HT-29 (cell line): Measurements from ENCODE around the gene CRISP2. TPM values are rescaled to one million over a fixed set of nuclear protein-coding genes. Genes with fewer than 3 reads are reported as not detected.

ENCODE experiments used
- DNase-seq: peaks from one replicate; pipeline ENCODE4 v3.0.0-alpha.2; 2015; ENCODE audit warnings: low spot score
- total RNA-seq: library from RNA; depleted of rRNA; stranded (reverse); fragments of >200 nt; shearing (Covaris generic); gene quantifications from 2 replicates; pipeline ENCODE4 v1.2.3, GENCODE V29; 2014; rRNA removed

CRISP2 gene
- total RNA-seq, 1 experiment from 2014 or later, result not detected

DNA sequence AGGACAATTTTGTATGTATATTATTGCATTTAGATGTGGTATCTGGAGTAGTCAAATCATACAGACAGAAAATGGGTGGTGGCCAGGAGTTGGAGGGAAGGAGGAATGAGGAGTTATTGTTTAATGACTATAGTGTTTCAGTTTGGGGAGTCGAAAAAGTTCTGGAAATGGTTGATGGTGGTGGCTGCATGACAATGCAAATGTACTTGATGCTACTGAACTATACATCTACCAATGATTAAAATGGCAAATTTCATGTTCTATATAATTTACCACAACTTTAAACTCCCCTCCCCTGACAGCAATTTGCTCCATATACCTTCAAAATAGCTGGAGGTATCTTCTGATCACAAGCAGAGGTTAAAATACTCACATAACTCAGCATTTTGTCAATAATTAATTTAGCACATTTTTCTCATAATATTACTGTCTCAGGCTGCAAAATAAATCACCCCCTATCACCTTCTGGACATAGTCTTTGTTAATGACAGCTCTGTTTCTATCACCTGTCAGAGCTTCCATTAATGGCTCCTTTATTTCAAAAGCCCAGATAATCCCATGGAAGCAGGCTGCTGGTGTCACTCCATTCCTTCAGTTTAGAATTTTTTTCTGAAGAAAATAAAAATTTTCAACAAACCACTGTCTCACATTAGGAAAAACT, 51.0 kb downstream of the CRISP2 start:
- no peak for DNase-seq

DNA sequence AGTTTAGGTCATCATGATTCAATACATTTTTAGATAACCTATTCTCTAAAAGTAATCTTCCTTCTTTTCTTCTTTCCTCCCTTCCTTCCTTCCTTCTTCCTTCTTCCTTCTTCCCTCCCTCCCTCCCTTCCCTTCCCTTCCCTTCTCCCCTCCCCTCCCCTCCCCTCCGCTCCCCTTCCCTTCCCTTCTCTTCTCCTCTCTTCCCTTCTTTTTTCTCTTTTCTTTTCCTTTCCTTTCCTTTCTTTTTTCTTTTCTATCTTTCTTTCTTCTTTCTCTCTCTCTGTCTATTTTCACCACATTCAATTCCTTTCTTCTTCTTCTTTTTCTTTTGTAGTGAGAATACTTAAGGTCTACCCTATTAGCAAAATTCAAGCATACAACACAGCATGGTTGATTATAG, 59.4 kb downstream of the CRISP2 start:
- DNase-seq, result no peak

- DNase-seq, result no peak
Measured at GRCh38 chr6:49653438-49653837, 59.9 kb downstream of the CRISP2 start.

- DNase-seq, result no peak
Measured at GRCh38 chr6:49651239-49651638, 62.1 kb downstream of the CRISP2 start.

DNA sequence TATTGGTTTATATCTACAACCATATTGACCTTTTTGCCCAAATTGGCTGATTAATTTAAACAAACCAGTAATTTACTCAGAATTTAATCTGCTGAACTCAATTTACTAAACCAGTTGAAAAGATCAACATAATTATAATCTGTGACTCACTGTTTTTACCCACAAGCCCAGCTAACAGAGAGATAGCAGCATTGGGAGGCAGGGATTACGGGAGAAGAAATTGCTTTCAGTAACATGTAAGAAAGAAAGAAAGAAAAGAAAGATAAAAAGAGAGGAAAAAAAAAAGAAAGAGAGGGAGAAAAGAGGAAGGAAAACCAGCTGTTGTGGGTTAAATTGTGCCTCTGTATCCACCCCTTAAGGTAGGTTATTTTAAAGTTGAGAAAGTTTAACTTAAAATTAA, 63.4 kb downstream of the CRISP2 start:
- no peak for DNase-seq

DNA sequence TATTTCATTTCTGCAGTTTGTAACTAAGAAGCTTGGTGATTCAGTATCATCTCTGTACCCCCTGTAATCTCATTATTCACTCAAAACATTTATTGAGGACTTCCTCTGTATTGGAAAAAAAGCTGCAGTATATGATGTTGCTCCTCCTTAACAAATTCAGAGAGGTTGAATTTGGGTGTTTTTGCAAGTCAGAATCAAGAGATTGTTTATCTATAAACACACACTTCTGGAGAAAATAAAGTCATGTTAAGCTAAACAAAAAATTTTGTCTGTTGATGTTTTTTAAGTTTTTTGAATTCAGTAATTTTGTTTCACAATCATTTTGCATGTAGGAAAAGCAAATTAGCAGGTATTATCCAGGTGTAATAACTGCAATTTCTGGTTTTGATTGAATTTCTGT, 65.3 kb downstream of the CRISP2 start:
- DNase-seq, result no peak

- no peak for DNase-seq
Measured at GRCh38 chr6:49647476-49647875, 65.9 kb downstream of the CRISP2 start.

DNA sequence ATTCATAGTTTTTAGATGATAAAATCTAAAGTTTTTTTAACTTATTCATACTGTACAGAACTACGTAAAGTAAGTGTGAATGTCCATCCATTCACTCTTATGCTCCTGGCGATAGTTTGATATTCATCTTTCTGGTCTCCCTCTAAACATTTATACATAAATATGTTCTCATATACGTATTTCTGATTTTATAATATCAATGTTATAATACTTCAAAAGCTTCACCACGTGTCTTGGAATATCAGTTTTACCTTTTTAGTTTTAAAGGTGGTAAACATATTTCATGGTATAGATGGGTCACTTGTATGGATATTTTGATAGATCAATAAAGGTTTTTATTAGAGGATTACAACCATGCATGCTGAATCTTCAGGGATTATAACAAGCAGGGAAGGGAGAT, 66.4 kb downstream of the CRISP2 start:
- no peak for DNase-seq

GRCh38 chr6:49646130-49646824, 67.1 kb downstream of the CRISP2 start:
- no peak for DNase-seq

GRCh38 chr6:49645139-49645538, 68.2 kb downstream of the CRISP2 start:
- no peak for DNase-seq

Other genes starting within 250 kb of the CRISP2 start
- not detected in 2 replicates for gene GLYATL3, start 213.6 kb downstream of the CRISP2 start, total RNA-seq
- gene C6orf141, start 162.9 kb downstream of the CRISP2 start, total RNA-seq, result 36.8 and 45.8 TPM in 2 replicates
- not detected in 2 replicates for gene RHAG, start 76.7 kb downstream of the CRISP2 start, total RNA-seq
- gene CRISP3, start 30.8 kb upstream of the CRISP2 start, total RNA-seq, result not detected in 2 replicates
- not detected in 2 replicates for gene PGK2, start 73.7 kb upstream of the CRISP2 start, total RNA-seq
- not detected in 2 replicates for gene CRISP1, start 153.0 kb upstream of the CRISP2 start, total RNA-seq